OCI-LY3 (cell line): ENCODE results near the gene STK17A.

Experiments
- H2AFZ ChIP-seq: fragments of 200-600, 300-600 bp; shearing (Covaris generic); 2 replicates; pipeline ENCODE4 v1.6.0; 2014; ENCODE audit warnings: antibody characterized with exemption, low read depth, low read length
- H3K27ac ChIP-seq: fragments of 200-600, 300-600 bp; sonication (generic); 2 replicates; pipeline ENCODE4 v1.5.1; 2014; ENCODE audit warnings: mild to moderate bottlenecking, low read length, moderate library complexity, mixed read lengths
- H3K27me3 ChIP-seq: fragments of 200-600, 300-600 bp; sonication (generic); 2 replicates; pipeline ENCODE4 v1.6.1; 2014; ENCODE audit warnings: low read depth, low read length, mixed read lengths
- H3K36me3 ChIP-seq: fragments of 200-600, 300-600 bp; sonication (generic); replicated peaks from 2 replicates; pipeline ENCODE3; 2014; ENCODE audit warnings: low read depth, low read length, mixed read lengths
- H3K4me1 ChIP-seq: fragments of 300-600, 200-600 bp; sonication (generic); 2 replicates; pipeline ENCODE4 v1.6.1; 2014; ENCODE audit warnings: low read length, mixed read lengths
- H3K4me2 ChIP-seq: fragments of 200-600, 300-600 bp; sonication (generic); 2 replicates; pipeline ENCODE4 v1.6.1; 2014; ENCODE audit warnings: low read length, mixed read lengths
- H3K4me3 ChIP-seq: fragments of 300-600, 200-600 bp; sonication (generic); 2 replicates; pipeline ENCODE4 v1.5.1; 2014; ENCODE audit warnings: antibody characterized with exemption, mild to moderate bottlenecking, low read length, moderate library complexity
- H3K79me2 ChIP-seq: fragments of 300-600, 200-600 bp; shearing (Covaris generic); 2 replicates; pipeline ENCODE4 v1.6.1; 2014; ENCODE audit warnings: mild to moderate bottlenecking, low read length, mixed read lengths
- H3K9ac ChIP-seq: fragments of 300-600, 200-600 bp; shearing (Covaris generic); 2 replicates; pipeline ENCODE4 v1.6.0; 2014; ENCODE audit warnings: mild to moderate bottlenecking, low read length, moderate library complexity
- H3K9me3 ChIP-seq: fragments of 200-600, 300-600 bp; shearing (Covaris generic); 2 replicates; pipeline ENCODE4 v1.6.1; 2014; ENCODE audit warnings: low read length, mixed read lengths; ENCODE audit not compliant: insufficient read depth
- H4K20me1 ChIP-seq: fragments of 200-600, 300-600 bp; sonication (generic); 2 replicates; pipeline ENCODE4 v1.6.1; 2016; ENCODE audit warnings: low read length, mixed read lengths; ENCODE audit not compliant: insufficient read depth
- EZH2phosphoT487 ChIP-seq: fragments of 200-600 bp; shearing (Covaris generic); IDR thresholded peaks from 2 replicates; pipeline ENCODE4 v1.6.1; 2018; ENCODE audit warnings: antibody characterized with exemption, mixed run types, low read depth
- TF ChIP-seq, protein P1 (sequence below): fragments of 200-600, 300-600 bp; sonication (generic); IDR thresholded peaks from 2 replicates; pipeline ENCODE4 v1.5.1; 2014; ENCODE audit warnings: antibody characterized with exemption, low read length, low read depth

Gene STK17A

DNA sequence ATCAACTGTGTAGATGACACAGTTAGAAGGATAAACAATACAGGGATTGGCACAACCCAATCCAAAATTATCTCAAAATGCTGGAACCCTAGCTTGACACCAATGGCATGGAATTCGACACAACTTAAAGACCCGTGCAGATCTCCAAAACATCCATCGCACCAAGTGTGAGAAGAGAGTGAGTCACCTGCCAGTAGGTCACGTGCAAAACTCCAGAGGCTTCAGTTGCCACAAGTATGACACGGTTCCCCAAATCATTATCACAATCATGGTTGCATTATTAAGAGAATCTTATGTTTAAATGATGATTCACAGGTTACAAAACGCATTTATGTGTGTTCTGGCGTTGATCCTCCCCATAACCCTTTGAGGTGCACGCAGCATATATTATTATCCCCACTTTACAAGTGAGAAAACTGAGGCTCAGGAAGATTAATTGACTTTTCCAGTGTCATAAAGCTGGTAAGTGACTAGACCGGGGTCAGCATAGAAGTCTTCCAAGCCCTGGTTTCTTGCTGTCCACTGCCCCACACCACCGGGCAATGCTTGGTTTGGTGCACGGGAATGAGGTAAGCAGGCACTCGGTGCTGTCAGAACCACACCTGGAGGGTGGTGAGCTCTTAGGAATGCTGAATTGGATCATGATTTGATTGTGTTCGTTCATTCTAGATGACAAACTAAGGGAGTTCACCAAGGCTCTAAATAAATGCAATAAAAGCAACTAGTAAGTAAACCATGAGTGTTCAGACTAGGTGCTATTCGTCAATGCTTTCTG is 23.6 kb upstream of the STK17A start:
- Histone ChIP-seq H3K9ac (no peak overlapping the region), H2AFZ (no peak overlapping the region), H3K4me2 (no peak overlapping the region), H3K27me3 (peaks cover 34% of the 10 kb centered on the region; the same call in 1 of the 2 replicates), H3K9me3 (no peaks in the 10 kb centered on the region), H3K4me1 (no peaks in the 10 kb centered on the region), H3K79me2 (no peaks in the 10 kb centered on the region), H3K4me3 (no peak overlapping the region), H3K27ac (no peak overlapping the region), H3K36me3 (no peaks in the 10 kb centered on the region), H4K20me1 (no peaks in the 10 kb centered on the region)
- no peak for TF ChIP-seq EZH2phosphoT487
- TF ChIP-seq, protein P1, sequence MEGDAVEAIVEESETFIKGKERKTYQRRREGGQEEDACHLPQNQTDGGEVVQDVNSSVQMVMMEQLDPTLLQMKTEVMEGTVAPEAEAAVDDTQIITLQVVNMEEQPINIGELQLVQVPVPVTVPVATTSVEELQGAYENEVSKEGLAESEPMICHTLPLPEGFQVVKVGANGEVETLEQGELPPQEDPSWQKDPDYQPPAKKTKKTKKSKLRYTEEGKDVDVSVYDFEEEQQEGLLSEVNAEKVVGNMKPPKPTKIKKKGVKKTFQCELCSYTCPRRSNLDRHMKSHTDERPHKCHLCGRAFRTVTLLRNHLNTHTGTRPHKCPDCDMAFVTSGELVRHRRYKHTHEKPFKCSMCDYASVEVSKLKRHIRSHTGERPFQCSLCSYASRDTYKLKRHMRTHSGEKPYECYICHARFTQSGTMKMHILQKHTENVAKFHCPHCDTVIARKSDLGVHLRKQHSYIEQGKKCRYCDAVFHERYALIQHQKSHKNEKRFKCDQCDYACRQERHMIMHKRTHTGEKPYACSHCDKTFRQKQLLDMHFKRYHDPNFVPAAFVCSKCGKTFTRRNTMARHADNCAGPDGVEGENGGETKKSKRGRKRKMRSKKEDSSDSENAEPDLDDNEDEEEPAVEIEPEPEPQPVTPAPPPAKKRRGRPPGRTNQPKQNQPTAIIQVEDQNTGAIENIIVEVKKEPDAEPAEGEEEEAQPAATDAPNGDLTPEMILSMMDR = no peak

DNA sequence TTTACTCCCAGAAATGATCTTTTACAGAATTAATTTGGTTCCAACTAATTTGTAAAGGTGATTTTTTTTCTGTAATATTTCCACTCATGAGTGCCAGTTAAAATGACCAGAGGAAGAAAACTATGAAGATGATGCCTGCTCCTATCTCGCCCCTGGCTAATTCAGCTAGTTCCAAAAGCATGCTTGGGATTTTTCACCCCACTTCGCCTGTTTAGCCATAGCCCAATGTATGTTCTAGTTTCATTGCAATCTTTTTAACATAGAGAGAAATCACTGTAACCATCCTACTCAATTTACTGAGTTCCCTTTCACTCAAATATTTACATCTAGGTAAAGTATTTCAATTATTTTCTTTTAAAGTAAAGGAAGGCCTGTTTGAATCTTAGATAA is 23.0 kb upstream of the STK17A start:
- Histone ChIP-seq H4K20me1 (no peaks in the 10 kb centered on the region), H3K36me3 (no peaks in the 10 kb centered on the region), H3K4me2 (no peak overlapping the region), H3K9me3 (no peaks in the 10 kb centered on the region), H2AFZ (no peak overlapping the region), H3K27ac (no peak overlapping the region), H3K79me2 (no peaks in the 10 kb centered on the region), H3K9ac (no peak overlapping the region), H3K27me3 (peaks cover 35% of the 10 kb centered on the region; the same call in 1 of the 2 replicates), H3K4me3 (no peak overlapping the region), H3K4me1 (no peaks in the 10 kb centered on the region)
- no peak for TF ChIP-seq EZH2phosphoT487
- TF ChIP-seq, protein P1 = no peak

DNA sequence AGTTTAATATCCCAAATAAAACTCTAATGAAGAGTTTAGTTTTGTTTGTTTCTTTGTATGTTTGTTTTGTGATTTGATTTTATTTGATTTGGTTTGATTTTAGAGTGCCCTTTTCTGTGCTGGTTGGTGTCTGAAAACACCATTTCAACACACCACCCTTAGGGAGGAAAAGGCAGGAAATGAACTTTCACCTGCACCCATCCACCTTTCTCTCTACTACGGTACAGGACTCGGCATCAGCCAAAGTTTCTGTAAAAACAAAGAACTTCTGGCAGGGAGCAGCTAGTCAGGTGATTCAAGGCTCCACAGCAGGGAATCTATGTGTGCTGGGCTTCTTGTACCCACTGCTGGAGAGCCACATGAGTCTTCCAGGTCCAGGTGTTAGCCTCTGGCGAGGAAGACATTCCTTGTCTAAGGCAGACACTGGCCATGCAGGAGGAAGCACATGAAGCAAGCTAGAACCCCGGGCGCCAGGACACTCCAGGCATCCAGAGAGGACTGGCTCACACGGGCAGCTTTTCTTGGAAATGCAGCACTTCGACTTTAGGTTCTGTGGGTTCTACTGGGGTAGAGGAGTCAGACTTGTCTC is 22.1 kb upstream of the STK17A start:
- Histone ChIP-seq H3K79me2 (no peaks in the 10 kb centered on the region), H3K36me3 (no peaks in the 10 kb centered on the region), H3K9ac (no peak overlapping the region), H2AFZ (no peak overlapping the region), H4K20me1 (no peaks in the 10 kb centered on the region), H3K4me3 (no peak overlapping the region), H3K27me3 (peaks cover 30% of the 10 kb centered on the region; the same call in 1 of the 2 replicates), H3K27ac (no peak overlapping the region), H3K4me1 (no peaks in the 10 kb centered on the region), H3K9me3 (no peaks in the 10 kb centered on the region), H3K4me2 (no peak overlapping the region)
- TF ChIP-seq, protein P1 = no peak
- no peak for TF ChIP-seq EZH2phosphoT487

DNA sequence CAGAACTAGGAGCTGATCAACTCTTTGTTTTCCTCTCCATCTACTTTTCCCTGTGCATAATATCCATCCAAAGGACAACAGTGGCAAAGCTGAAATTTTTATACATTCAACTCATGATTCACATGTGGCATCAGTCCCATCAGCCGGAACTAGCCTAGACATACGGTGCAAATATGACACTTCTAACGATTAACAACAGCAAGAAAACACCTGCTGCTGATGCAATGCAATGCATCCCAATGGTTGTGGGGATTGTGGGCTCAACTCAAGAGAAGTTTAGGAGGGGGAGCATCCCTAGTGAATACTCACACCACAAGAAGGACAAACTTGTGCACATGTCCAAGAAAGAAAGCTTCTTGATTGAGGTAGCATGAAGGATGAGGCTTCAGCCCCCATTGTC is 20.5 kb upstream of the STK17A start:
- H3K36me3 ChIP-seq = no peaks in the 10 kb centered on the region
- no peaks in the 10 kb centered on the region for H3K4me1 ChIP-seq
- H3K9ac ChIP-seq = no peak overlapping the region
- H3K79me2 ChIP-seq = no peaks in the 10 kb centered on the region
- H3K27me3 ChIP-seq = peaks cover 28% of the 10 kb centered on the region; the same call in 1 of the 2 replicates
- H3K4me3 ChIP-seq = no peak overlapping the region
- H3K4me2 ChIP-seq = no peak overlapping the region
- TF ChIP-seq, protein P1 = no peak
- TF ChIP-seq EZH2phosphoT487 = no peak
- H3K9me3 ChIP-seq = no peaks in the 10 kb centered on the region
- H3K27ac ChIP-seq = no peak overlapping the region
- no peak overlapping the region for H2AFZ ChIP-seq
- no peaks in the 10 kb centered on the region for H4K20me1 ChIP-seq
